ENCODE results near the gene LRRC41.

Gene LRRC41

GRCh38 chr1:46303872-46304326, 483 bp upstream of the LRRC41 start:
- Histone ChIP-seq H3K36me3 (replicated peaks) (peaks cover 3% of the 10 kb centered on the region), H3K27me3 (replicated peaks) (no peaks in the 10 kb centered on the region), H3K4me3 (ENCODE audit: low read depth, low read length) (peak overlapping the region; percentile 95), H3K27ac (peak overlapping the region; percentile 99)
- DNase-seq, result no peak
- TF ChIP-seq CTCF (IDR thresholded peaks at IDR 0.05; ENCODE audit: low read depth, low read length, missing control alignments), result no peak
- in situ Hi-C loops (cut with HindIII; ENCODE audit: low pct_ligation_motif_present, low sequenced_read_pairs), result no loop called here

- H3K27me3 ChIP-seq (replicated peaks), result no peaks in the 10 kb centered on the region
- in situ Hi-C loops (cut with HindIII; ENCODE audit: low pct_ligation_motif_present, low sequenced_read_pairs), result no loop called here
- DNase-seq, result no peak
- peaks cover 5% of the 10 kb centered on the region for H3K36me3 ChIP-seq (replicated peaks)
- H3K4me3 ChIP-seq (ENCODE audit: low read depth, low read length), result peak overlapping the region; percentile 95
- TF ChIP-seq CTCF (IDR thresholded peaks at IDR 0.05; ENCODE audit: low read depth, low read length, missing control alignments), result no peak
- H3K27ac ChIP-seq, result peak overlapping the region; percentile 99
These were observed 777 bp downstream of the LRRC41 start for GRCh38 chr1:46302641-46303037.

DNA sequence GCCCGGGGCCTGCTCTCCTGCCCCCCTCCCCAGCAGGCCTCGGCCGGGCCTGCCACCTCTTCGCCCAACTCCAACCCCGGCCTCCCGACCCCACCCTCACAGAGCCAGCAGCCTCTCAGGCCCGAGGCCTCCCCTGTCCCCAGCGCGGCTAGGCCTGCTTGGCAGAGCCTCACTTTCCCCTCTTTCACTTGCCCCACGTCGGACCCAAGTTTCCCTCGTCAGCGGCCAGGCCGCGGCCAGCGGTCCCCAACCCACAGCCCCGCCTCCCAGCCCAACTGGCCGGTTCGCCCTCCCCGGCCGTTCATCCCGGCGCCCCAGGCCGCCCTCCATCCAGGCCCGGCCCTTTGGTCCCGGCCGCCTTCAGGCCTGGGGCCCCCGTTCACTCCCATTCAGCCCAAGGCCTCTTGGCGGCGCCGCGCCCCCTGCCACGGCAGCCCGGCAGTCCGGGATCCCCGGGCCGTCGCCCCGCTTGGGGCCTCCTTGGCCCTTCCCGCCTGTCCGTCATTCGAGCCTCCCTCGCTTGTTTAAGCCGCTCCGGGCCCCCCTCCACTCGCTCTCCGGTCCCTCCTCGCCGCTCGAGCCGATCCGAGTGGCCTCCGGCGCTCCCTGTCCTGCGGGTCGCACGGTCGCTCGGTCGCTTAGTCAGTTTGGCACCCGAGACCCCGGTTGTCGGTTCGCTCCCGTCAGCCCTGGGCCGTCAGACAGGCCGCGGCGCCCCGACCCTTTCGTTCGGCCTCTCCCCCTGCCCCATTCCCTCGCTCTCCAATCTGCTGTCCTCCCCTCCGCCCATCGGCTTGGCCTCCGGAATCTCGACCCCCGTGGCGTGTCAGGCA, 1.4 kb downstream of the LRRC41 start:
- Histone ChIP-seq H3K36me3 (replicated peaks) (peaks cover 11% of the 10 kb centered on the region), H3K27me3 (replicated peaks) (no peaks in the 10 kb centered on the region), H3K4me3 (ENCODE audit: low read depth, low read length) (peak overlapping the region; percentile 95), H3K27ac (peak overlapping the region; percentile 99)
- in situ Hi-C loops (cut with HindIII; ENCODE audit: low pct_ligation_motif_present, low sequenced_read_pairs), result no loop called here
- peak; percentile 12 for TF ChIP-seq CTCF (IDR thresholded peaks at IDR 0.05; ENCODE audit: low read depth, low read length, missing control alignments)
- peak; percentile 13 for DNase-seq

- H3K27me3 ChIP-seq (replicated peaks), result no peaks in the 10 kb centered on the region
- peak overlapping the region; percentile 99 for H3K27ac ChIP-seq
- in situ Hi-C loops (cut with HindIII; ENCODE audit: low pct_ligation_motif_present, low sequenced_read_pairs), result no loop called here
- TF ChIP-seq CTCF (IDR thresholded peaks at IDR 0.05; ENCODE audit: low read depth, low read length, missing control alignments), result no peak
- H3K4me3 ChIP-seq (ENCODE audit: low read depth, low read length), result peak overlapping the region; percentile 95
- H3K36me3 ChIP-seq (replicated peaks), result peaks cover 17% of the 10 kb centered on the region
- peak; percentile 16 for DNase-seq
These were observed 2.0 kb downstream of the LRRC41 start for GRCh38 chr1:46301406-46301807.

DNA sequence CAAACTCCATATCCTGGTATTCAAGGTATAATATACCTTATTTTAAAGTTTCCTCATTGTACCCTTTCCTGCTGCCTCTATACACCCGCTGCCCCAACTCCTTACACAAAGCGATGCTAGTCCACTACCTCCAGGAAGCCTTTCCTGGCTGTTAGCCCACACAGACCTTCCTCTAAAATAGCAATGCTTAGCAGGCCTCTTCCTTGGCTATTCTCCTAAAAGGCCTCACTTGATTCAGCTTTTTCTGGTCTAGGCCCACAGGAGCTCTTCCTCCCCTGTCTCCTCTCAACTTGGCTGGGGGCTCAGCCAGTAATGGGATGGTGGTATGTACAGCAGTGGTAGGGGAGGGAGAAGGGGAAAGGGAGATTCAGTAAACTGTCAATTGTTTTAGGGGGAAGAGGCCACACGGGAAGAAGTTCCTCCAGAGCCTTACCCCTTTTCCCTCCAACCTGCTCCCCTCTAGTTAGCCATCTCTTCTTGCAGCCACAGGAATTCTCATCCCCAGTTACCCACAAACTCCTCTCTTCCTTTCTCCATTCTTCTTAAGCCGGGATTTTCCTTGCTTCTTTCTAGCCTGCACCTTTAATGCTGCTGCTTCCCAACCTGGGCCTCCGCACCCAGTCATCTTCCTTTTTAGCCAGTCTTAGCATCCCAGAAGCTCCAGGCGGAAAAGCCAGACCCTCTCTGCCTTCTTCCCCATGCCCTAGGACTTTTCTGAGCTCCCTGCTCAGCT, 2.6 kb downstream of the LRRC41 start:
- DNase-seq, result no peak
- TF ChIP-seq CTCF (IDR thresholded peaks at IDR 0.05; ENCODE audit: low read depth, low read length, missing control alignments), result no peak
- in situ Hi-C loops (cut with HindIII; ENCODE audit: low pct_ligation_motif_present, low sequenced_read_pairs), result no loop called here

More for the DNA sequence above, 2.6 kb downstream of the LRRC41 start:
- Histone ChIP-seq H3K4me3 (ENCODE audit: low read depth, low read length) (peak overlapping the region; percentile 95), H3K36me3 (replicated peaks) (peaks cover 23% of the 10 kb centered on the region), H3K27me3 (replicated peaks) (no peaks in the 10 kb centered on the region), H3K27ac (peak overlapping the region; percentile 99)
